Stimulated activated CD8-positive, alpha-beta memory T cell treated with anti-CD3 and anti-CD28 coated beads, Interleukin-12 subunit alpha, Interleukin-12 subunit beta, amount 100 ng/mL, for 4 hours (primary cell): ENCODE results near the gene TMEM240.
"Not testable (repeated sequence)": the region's sequence is repeated elsewhere in the genome, so short reads cannot be mapped to it uniquely, and the experiment has no call there.

Experiments used
- DNase-seq: peaks from one replicate; pipeline ENCODE4 v3.0.0-alpha.2; 2020; ENCODE audit warnings: low read depth

Gene TMEM240

DNA sequence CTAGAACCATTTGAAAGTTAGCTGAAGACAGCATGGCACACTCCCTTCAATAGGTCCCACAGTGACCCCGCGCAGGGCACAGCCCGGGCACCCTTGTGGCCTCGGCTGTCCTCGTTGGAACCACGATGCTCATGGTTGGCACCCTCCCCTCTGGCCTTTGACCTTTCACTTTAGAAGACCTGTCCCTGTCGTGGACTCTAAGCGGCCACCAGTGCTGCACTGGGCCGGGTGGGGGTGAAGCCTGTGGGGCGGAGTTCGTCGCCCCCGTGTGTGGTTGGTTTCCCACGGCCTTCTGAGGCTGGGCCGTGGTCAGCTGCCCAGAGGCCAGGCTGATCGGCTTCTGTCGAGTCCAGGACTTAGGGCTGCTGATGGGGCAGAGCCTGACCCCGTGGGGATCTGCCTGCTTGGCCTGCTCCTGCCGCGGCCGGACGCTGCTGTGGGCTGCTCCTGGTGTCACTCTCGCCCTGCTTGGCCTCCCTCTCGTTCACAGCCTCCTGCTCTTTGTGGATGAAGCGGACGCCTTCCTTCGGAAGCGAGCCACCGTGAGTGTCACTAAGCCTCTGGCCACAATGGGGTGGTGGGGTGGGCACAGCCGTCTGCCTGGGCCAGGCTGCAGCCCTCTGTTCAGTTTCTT is 15.6 kb downstream of the TMEM240 start:
- not testable (repeated sequence) for DNase-seq

DNA sequence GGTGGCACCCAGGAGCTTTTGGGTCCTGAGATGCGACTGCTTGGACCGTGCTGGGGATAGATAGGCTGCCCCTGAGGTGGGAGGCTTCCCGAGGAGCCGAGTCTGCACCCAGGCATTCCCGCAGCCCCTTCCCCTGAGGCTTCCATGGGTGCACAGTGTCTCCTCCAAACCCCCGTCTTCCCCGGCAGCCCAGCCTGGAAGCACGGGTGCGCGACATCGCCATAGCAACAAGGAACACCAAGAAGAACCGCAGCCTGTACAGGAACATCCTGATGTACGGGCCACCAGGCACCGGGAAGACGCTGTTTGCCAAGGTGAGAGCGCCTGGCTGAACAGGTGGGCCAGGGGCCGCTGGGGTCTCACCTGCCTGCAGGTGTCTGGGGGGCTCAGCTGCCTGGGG is 16.8 kb downstream of the TMEM240 start:
- not testable (repeated sequence) for DNase-seq

DNA sequence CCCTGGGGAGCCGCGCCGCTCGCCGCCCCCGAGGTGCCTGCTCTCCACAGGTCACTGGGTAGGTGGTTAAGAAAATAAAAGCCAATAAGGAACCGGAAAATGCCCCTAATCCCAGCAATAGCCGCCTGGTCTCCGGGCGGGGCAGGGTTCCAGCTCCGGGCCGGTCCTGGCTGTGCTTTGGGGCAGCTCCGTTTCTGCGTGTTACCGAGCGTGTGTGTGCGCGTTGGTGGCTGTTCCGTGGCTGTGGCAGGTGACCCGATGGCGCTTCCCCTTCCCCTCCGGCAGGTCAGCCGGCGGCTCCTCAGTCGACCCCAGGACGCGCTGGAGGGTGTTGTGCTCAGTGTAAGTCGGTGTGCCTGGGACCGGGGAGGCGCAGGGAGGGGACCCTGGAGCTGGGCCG is 17.2 kb downstream of the TMEM240 start:
- not testable (repeated sequence) for DNase-seq

DNA sequence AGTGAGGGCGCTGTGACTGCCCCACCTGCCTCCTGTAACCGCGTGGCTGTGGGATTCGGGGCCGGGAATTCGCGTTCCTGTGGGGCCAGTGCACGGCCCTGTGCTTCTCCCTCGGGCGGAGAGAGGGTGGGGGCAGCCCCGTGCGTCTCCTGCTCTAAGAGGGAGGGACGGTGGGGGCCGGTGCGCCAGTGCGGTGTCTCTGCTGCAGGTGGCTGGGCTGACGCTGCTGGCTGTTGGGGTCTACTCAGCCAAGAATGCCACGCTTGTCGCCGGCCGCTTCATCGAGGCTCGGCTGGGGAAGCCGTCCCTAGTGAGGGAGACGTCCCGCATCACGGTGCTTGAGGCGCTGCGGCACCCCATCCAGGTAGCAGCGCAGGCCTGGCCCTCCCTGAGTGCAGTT is 17.9 kb downstream of the TMEM240 start:
- not testable (repeated sequence) for DNase-seq

DNA sequence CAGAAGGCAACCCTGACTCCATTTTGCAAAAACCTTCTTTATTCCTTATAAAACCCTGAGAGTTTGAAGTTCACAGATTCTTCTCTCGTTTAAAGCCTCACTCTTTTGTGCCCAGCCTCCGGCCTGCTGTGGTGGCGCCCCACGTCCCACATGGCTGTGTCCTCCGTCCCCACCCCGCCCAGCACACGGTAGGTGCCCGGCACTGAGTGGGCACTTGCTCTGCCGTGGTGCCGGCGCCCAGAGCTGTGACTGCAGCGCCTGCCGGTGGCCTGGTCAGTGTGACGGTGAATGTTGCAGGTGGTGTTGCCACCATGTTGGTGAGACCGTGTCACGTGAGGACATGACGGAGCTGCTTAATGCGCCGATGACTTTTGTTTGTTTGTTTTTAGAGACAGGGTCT is 19.1 kb downstream of the TMEM240 start:
- DNase-seq, result no peak

DNA sequence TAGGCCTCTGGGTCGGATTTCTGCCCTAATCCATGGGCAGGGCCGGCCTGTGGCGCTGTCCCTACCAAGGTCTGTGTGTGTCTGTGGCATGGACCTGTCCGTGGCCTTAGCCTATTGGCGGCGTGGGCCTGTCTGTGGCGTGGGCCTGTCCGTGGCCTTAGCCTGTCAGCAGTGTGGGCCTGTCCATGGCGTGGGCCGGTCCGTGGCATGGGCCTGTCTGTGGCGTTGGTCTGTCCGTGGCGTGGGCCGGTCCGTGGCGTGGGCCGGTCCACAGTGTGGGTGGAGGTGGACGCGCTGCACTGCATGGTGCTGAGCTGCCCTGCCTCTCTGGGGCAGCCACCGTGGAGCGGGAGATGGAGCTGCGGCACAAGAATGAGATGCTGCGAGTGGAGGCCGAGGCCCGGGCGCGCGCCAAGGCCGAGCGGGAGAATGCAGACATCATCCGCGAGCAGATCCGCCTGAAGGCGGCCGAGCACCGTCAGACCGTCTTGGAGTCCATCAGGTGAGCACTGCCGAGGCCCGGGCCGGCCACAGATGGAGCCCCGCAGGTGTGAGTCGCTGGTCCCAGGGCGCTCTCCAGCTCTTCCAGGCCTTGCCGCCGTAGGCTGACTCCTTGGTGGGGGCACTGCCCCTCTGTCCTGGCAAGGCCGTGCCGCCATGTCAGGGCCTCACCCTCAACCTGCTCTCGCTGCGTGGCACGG is 20.5 kb downstream of the TMEM240 start:
- not testable (repeated sequence) for DNase-seq

DNA sequence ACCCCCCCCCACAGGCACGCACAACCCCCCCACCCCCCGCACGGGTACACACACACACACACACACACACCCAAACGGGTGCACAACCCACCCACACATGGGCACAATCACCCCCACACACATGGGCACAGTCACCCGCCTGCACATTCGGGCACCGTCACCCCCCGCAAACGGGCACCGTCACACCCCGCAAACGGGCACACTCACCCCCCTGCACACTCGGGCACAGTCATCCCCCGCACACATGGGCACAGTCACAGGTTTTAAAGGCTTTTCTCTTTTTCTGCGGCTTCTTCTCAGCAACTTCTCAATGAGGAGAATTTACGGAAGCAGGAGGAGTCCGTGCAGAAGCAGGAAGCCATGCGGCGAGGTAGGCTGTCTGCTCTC is 21.8 kb downstream of the TMEM240 start:
- DNase-seq, result not testable (repeated sequence)

DNA sequence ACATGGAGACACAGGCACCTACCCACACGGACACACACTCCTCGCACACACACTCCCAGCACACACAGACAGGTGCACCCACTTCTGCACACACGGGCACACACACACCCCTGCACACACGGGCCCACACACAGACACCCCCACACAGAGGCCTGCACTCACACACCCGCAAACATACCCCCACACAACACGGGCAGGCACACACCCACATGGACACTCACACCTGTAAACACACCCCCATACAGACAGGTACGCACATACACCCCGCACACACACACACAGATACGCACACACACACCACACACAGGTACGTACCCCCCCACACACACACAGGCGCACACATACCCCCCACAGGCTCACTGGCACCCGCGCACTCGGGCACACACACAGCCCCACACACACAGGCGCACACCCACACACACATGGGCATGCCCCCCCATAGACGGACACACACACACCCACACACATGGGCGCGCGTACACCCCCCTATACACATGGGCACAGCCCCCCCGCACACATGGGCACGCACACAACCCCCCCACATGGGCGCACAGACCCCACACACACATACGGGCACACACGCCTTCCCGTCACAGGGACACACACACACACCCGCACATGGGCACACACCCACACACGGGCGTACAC is 22.3 kb downstream of the TMEM240 start:
- DNase-seq, result no peak

DNA sequence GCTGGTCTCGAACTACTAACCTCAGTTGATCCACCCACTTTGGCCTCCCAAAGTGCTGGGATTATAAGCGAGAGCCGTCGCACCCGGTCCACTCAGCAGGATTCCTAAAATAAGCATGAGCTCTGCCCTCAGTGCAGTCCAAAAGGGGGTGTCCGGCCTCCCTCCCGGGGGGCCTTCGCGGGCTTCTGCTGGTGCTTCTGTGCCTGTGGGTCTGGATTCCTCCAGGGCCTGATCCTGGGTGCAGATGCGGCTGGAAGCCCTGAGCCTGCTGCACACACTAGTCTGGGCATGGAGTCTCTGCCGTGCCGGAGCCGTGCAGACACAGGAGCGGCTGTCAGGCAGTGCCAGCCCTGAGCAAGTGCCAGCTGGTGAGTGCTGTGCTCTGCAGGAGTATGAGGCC is 23.5 kb downstream of the TMEM240 start:
- not testable (repeated sequence) for DNase-seq

DNA sequence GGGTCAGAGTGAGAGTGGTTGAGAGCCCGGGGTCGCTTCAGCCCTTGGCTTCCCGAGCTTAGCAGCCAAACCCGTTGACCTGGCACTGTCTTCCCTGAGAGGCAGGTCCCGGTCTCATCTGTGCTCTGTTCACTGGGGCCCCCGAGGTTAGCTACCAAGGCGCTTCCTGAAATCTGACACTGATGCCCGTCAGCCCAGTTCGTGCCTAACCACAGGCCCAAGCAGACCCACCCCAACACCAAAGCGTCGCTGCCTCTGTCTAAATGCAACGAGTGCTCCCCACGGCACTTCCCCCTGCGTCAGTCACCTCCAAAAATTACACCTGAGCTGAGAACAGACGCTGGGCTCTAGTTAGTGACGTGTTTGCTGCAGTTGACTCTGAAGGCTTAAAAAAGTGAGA is 26.0 kb downstream of the TMEM240 start:
- not testable (repeated sequence) for DNase-seq

DNA sequence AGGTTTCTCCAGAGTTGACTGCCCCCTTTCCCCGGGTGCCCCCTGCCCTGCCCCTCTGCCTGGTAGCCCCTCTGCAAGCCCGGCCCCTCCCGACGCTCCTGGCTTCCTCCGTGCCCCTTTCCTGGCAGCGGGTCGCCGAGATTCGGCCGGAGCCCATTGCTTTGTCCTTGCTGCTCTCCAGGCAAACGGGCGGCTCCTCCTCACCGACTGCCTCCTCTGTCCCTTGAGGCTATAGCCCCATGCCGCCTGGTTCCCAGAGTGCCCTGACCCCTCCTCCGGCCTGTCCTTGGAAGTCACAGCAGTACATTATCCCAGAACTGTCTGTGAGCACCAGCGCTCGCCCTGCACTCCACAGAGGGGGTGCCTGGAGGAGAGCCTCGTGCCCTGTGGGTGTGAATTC is 26.7 kb downstream of the TMEM240 start:
- not testable (repeated sequence) for DNase-seq

DNA sequence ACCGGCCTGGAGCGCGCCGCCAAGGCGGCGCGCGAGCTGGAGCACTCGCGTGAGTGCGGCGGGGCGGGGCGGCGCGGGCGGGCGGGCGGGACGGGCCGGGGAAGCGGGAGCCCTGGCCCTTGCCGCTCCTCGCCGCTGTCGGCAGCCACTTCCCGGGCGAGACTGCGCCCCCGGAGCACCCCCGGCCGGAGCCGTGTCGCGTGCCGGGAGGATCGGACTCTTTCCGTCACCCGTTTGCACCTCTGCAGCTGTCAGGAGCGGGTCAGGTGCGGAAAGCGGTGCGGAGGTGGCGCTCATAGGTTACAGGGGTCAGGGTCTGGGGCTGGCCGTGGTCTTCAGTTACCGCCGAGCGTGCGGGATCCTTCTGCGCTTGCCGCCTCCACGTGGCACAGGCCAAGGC is 28.0 kb downstream of the TMEM240 start:
- DNase-seq, result peak; percentile 17

DNA sequence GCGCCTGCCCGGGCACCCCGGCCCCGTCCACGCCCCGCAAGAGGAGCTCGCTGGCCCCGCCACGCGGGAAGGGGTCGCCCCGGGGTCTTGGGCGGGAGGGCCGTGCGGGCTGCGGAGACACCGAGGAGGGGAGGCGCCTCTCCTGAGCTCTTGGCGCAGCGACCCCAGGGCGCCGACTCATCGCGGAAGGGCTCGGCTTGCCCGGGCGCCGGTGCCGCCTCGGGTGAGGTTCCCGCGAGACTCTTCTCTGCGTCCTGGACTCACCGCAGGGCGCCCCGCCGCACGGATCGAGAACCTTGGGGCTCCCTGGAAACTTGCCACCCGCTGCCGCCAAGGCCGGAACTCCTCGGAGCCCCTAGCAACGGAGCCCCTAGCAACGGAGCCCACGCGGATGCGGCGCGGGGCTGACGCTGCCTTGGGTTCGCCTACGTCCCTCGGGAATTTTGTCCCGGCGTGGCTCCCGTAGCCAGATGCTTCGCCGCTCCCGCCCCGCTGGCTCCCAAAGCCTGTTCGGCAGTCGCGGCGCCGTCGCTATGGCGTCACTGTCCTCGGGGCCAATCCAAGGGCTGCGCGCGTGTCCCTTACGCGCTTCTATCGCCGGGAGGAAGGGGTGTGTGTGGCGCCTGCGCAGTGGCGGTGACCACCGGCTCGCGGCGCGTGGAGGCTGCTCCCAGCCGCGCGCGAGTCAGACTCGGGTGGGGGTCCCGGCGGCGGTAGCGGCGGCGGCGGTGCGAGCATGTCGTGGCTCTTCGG is 28.7 kb downstream of the TMEM240 start, which contains the start of gene ATAD3A:
Gene ATAD3A (plus strand): TSS at position 630 of the 753 bp plus-strand sequence. CDS start 107 bp downstream, at position 737.
- DNase-seq, result peak; percentile 93

DNA sequence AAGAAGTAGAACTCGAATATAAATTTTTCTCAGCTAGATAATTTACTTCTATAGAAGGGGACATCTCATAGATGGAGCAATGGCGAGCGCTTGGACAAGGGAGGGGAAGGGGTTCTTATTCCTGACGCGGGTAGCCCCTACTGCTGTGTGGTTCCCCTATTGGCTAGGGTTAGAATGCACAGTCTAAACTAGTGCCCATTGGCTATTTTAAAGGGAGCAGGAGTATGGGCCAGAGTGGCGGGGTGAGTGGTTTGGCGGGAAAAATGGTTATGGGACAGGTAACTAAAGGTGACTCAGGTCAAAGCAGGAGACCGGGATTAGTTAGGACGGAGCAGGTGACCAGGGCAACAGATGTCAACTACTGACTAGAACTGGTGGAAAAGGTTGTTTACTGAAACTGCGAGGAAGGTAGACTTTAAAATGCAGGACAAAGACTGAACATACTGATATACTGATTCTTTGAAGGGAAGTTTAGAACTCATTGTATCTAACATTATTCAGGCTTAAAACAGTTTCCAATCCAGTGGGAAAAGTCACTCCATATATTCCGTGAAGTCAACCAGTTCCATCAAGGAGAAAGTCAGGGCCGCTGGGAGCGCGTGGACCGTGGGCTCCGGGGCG is 29.4 kb downstream of the TMEM240 start:
- DNase-seq, result no peak

DNA sequence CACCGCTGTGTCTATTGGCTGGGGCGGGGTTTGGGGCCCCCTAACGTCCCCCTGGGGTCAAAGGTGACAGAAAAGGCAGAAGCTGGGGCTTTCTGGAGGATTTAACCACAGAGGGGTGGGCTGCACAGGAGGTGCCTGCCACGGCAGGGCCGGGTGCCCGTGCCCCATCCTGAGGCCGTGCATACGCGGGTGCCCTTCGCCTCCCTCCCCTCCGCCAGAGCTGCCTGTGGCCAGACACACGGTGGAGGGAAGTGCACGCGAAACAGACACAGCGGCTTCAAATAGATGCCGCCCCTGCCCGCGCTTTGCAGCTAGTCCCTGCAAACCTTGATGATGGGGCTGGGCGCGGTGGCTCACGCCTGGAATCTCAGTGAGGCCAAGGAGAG is 31.0 kb downstream of the TMEM240 start:
- DNase-seq, result not testable (repeated sequence)

DNA sequence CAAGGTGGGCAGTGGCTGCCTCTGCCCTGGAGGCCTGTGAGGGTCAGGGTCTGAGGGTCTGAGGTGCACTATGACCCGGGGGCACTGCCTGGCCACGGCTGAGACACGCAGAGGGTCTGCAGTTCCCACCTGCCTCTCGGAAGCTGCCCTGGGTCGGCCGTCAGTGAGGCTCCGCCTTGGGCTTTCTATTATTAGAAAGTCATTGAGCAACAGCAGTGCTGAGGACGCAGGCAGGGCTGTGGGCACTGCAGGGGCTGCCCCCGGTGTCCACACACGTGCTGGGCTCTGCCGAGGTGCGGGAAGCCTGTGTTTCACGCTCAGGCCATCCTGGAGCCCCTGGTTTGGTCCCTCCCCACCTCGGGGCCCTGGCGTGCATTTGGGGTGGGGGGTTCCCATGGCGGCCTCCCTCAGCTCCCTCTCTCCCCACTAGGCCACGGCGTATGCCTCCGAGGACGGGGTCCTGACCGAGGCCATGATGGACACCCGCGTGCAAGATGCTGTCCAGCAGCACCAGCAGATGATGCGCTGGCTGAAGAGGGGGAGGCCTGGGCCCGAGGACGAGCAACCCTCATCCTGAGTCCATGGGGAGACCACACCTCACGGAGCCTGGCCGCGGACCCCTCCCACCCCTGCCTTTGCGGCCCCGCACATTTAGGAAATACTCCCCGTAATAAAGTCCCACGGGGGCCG is 31.5 kb downstream of the TMEM240 start:
- DNase-seq, result not testable (repeated sequence)

DNA sequence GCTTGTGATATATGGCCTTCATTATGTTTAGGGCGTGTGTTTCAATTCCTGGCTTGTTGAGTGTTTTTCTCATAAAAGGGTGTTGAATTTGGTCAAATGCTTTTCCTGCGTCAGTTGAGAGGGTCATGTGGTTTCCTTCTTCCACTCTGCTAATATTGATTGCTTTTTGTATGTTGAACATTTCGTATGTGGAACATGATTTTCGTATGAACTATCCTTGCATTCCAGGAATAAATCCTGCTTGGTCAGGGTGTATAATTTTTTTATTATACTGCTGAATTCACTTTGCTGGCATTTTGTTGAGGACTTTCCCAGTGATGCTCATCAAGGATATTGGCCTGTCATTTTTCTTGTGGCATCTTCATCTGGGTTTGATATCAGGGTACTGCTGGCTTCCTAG is 33.1 kb downstream of the TMEM240 start:
- no peak for DNase-seq

DNA sequence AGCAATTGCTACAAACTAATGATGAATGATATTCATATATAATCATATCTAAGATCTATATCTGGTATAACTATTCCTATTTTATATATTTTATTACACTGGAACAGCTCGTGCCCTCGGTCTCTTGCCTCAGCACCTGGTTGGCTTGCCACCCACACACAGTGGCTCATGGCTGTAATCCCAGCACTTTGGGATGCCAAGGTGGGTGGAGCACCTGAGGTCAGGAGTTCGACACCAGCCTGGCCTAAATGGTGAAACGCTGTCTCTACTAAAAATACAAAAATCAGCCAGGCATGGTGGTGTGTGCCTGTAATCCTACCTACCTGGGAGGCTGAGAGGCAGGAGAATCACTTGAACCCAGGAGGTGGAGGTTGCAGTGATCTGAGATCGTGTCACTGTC is 34.6 kb downstream of the TMEM240 start:
- DNase-seq, result not testable (repeated sequence)

DNA sequence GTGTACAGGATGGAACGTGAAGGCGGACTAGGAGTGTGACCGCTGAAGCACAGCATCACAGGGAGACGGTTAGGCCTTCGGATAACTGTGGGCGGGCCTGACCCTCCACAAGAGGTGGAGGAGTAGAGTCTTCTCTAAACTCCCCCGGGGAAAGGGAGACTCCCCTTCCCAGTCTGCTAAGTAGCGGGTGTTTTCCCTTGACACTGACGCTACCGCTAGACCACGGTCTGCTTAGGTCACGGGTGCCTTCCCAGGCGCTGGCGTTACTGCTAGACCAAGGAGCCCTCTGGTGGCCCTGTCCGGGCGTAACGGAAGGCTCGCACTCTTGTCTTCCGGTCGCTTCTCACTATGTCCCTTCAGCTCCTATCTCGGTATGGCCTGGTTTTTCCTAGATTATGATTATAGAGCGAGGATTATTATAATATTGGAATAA is 35.0 kb downstream of the TMEM240 start:
- DNase-seq, result not testable (repeated sequence)

DNA sequence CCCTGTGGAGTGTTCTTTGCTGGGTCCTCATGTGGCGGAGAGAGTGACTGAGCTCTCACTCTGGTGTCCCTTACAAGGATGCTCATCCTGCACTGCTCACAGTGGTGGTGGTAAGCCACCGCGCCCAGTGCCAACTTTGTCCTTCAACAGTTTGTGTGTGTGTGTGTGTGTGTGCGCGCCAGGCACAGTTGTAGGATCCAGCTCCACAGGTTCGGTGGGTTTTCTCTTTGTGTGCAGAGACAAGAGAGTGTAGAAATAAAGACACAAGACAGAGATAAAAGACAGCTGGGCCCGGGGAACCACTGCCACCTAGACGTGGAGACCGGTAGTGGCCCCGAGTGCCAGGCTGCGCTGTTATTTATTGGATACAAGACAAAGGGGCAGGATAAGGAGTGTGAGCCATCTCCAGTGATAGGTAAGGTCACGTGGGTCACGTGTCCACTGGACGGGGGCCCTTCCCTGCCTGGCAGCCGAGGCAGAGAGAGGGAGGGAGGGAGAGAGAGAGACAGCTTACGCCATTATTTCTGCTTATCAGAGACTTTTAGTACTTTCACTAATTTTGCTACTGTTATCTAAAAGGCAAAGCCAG is 35.6 kb downstream of the TMEM240 start:
- peak; percentile 28 for DNase-seq

DNA sequence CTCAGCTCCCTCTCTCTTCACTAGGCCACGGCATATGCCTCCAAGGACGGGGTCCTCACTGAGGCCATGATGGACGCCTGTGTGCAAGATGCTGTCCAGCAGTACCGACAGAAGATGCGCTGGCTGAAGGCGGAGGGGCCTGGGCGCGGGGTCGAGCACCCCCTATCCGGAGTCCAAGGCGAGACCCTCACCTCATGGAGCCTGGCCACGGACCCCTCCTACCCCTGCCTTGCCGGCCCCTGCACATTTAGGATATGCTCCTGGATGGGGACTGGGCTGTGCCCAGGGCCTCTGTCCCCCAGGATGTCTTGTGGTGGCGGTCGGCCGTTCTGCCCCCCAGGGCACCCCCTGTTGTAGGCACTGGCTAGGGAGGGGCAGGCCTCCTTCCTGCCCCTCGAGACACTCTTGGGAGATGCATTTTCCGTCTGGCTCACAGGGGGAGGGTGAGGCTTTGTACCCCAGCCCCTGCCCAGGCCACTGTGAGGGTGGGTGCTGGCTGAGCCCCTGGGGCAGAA is 44.9 kb downstream of the TMEM240 start:
- not testable (repeated sequence) for DNase-seq
